HG02623 (cell line): ENCODE results near the gene CEACAM8.
"Not testable (repeated sequence)": the region's sequence is repeated elsewhere in the genome, so short reads cannot be mapped to it uniquely, and the experiment has no call there.

Experiments used
- ATAC-seq: cut with Tn5 transposase; IDR thresholded peaks from one replicate; pipeline ENCODE4 v1.9.1; 2021; ENCODE audit warnings: moderate library complexity; ENCODE audit not compliant: unreplicated experiment

CEACAM8 gene

GRCh38 chr19:42576241-42576640 is 18.5 kb downstream of the CEACAM8 start:
- no peak for ATAC-seq

- ATAC-seq = no peak
Measured at GRCh38 chr19:42573642-42574041, 21.1 kb downstream of the CEACAM8 start.

- ATAC-seq = no peak
Measured at GRCh38 chr19:42571116-42571515, 23.6 kb downstream of the CEACAM8 start.

- no peak for ATAC-seq
Measured at GRCh38 chr19:42569193-42569592, 25.5 kb downstream of the CEACAM8 start.

- no peak for ATAC-seq
Measured at GRCh38 chr19:42568006-42568405, 26.7 kb downstream of the CEACAM8 start.

- ATAC-seq = no peak
Measured at GRCh38 chr19:42567567-42567966, 27.2 kb downstream of the CEACAM8 start.

GRCh38 chr19:42563352-42564210 is 31.1 kb downstream of the CEACAM8 start:
- ATAC-seq = no peak

- no peak for ATAC-seq
Measured at GRCh38 chr19:42561512-42561911, 33.2 kb downstream of the CEACAM8 start.

- no peak for ATAC-seq
Measured at GRCh38 chr19:42560731-42561130, 34.0 kb downstream of the CEACAM8 start.

GRCh38 chr19:42558450-42559150 is 36.1 kb downstream of the CEACAM8 start:
- no peak for ATAC-seq

GRCh38 chr19:42557386-42557871 is 37.3 kb downstream of the CEACAM8 start:
- ATAC-seq = not testable (repeated sequence)

- ATAC-seq = no peak
Measured at GRCh38 chr19:42555801-42556200, 38.9 kb downstream of the CEACAM8 start.

GRCh38 chr19:42555317-42555716 is 39.4 kb downstream of the CEACAM8 start:
- no peak for ATAC-seq

GRCh38 chr19:42554046-42554575 is 40.6 kb downstream of the CEACAM8 start:
- ATAC-seq = no peak

- no peak for ATAC-seq
Measured at GRCh38 chr19:42553292-42554045, 41.3 kb downstream of the CEACAM8 start.

GRCh38 chr19:42552086-42553065 is 42.3 kb downstream of the CEACAM8 start:
- ATAC-seq = no peak

GRCh38 chr19:42550521-42550920 is 44.2 kb downstream of the CEACAM8 start:
- ATAC-seq = not testable (repeated sequence)

- ATAC-seq = not testable (repeated sequence)
Measured at GRCh38 chr19:42549067-42549466, 45.7 kb downstream of the CEACAM8 start.

GRCh38 chr19:42548552-42548951 is 46.2 kb downstream of the CEACAM8 start:
- ATAC-seq = no peak

GRCh38 chr19:42547929-42548328 is 46.8 kb downstream of the CEACAM8 start:
- no peak for ATAC-seq
